NCI-H69 (cell line): Measurements from ENCODE around the gene TRAF2.
"Not testable (repeated sequence)": the region's sequence is repeated elsewhere in the genome, so short reads cannot be mapped to it uniquely, and the experiment has no call there.

ENCODE experiments used
- DNase-seq: peaks from one replicate; lab custom pipeline; 2025; lab: John Stamatoyannopoulos, UW

The TRAF2 gene, protein sequence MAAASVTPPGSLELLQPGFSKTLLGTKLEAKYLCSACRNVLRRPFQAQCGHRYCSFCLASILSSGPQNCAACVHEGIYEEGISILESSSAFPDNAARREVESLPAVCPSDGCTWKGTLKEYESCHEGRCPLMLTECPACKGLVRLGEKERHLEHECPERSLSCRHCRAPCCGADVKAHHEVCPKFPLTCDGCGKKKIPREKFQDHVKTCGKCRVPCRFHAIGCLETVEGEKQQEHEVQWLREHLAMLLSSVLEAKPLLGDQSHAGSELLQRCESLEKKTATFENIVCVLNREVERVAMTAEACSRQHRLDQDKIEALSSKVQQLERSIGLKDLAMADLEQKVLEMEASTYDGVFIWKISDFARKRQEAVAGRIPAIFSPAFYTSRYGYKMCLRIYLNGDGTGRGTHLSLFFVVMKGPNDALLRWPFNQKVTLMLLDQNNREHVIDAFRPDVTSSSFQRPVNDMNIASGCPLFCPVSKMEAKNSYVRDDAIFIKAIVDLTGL

DNA sequence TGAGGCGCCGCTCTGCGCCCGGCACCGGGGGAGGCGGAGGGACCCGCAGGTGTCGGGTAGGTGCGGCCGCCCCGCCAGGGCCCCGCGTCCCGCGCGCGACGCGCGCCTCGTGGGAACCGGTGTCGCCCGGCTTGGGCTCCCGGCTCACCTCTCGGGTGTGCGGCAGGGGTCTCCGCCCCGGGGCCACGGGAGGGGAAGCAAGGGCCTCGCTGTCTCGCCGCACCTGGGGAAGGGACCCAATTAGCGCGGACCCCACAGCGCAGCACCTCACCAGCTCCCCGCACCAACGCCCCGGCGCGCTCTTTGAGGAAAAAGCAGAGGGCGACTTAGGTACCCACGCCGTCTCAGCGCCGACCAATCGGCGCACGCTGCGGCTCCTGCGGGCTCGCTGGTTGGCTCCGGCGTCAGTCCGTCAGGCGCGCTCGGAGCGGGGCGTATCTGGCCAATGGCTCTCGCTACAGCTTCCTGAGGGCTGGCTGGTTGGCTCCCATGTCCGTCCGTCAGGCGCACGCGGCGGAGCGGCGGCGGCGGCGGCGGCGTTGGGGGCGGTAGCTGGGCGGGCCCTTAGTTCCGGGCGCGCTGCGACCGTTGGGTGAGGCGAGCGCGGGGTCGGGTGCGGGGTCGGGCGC is at the start of gene TRAF2:
Gene TRAF2, plus strand, starts transcription at position 567 of the 629 bp plus-strand sequence. CDS start 12,225 bp downstream, outside the sequence.
- DNase-seq, result peak; percentile 99

DNA sequence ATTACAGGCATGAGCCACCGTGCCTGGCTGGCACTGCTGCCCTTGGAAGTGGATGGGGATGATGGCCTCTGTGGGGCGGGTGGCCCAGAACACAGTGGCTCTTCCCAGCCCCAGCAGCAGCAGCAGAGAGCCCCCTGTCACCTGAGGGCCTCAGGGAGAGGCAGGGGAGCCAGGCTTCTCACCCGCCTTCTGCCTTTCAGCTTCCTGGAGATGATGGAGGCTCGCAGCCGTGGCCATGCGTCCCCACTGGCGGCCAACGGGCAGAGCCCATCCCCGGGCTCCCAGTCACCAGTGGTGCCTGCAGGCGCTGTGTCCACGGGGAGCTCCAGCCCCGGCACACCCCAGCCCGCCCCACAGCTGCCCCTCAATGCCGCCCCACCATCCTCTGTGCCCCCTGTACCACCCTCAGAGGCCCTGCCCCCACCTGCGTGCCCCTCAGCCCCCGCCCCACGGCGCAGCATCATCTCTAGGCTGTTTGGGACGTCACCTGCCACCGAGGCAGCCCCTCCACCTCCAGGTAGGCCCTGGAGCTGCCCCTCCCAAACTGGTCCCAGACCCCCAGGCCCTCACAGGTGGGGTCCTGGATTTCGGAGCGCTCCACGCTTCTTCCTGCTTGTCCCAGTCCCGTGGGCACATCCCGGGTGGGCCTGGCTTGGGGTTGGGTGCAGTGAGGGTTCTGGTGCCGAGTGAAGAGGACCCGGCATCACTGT is 49.0 kb upstream of the TRAF2 start:
- DNase-seq, result no peak

DNA sequence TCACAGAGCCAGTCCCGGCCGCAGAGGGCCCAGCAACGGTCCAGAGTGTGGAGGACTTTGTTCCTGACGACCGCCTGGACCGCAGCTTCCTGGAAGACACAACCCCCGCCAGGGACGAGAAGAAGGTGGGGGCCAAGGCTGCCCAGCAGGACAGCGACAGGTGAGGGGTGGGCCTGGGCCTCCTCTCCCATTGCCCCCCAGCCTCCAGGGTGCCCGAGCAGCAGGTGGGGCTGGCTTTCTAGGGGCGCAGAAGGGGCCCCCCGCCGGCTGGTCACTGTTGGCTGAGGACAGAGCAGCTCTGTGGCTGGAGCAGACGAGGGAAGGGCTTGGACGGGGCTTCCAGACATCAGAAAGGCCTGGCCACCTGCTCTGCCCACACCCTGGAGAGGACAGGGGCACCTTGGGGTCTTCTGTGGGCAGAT is 48.4 kb upstream of the TRAF2 start:
- not testable (repeated sequence) for DNase-seq

DNA sequence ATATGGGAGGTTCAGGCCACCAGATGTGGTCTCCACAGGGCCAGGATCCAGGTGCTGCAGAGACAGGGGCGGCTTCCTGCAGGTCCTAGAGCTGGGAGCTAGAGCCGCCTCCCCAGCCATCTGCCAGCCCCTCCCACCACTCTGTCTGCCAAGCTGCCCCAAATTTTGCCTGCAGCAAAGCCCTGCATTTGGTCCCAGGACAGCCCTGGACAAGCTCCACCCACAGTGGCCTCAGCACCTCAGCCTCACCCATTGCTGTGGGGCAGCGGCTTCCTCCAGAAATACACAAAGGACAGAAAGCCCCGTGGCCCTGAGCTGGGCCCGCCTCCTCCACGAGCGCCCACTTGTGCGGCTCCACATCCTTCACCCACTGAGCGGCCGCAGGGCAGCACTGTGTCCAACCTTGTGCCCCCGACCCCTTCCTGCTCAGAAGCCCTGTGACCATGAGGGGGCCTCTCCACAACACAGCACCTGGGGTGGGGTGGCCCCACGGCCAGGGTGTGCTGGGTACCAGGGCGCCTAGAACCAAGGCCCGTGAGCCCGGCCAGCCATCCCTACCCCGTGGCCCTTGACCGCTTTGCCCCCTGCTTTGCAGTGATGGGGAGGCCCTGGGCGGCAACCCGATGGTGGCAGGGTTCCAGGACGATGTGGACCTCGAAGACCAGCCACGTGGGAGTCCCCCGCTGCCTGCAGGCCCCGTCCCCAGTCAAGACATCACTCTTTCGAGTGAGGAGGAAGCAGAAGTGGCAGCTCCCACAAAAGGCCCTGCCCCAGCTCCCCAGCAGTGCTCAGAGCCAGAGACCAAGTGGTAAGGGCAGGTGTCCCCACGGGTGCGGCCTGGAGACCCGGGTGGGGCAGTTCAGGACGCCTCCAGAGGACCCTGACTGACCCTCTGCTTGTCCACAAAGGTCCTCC is 47.7 kb upstream of the TRAF2 start:
- peak; percentile 39 for DNase-seq

DNA sequence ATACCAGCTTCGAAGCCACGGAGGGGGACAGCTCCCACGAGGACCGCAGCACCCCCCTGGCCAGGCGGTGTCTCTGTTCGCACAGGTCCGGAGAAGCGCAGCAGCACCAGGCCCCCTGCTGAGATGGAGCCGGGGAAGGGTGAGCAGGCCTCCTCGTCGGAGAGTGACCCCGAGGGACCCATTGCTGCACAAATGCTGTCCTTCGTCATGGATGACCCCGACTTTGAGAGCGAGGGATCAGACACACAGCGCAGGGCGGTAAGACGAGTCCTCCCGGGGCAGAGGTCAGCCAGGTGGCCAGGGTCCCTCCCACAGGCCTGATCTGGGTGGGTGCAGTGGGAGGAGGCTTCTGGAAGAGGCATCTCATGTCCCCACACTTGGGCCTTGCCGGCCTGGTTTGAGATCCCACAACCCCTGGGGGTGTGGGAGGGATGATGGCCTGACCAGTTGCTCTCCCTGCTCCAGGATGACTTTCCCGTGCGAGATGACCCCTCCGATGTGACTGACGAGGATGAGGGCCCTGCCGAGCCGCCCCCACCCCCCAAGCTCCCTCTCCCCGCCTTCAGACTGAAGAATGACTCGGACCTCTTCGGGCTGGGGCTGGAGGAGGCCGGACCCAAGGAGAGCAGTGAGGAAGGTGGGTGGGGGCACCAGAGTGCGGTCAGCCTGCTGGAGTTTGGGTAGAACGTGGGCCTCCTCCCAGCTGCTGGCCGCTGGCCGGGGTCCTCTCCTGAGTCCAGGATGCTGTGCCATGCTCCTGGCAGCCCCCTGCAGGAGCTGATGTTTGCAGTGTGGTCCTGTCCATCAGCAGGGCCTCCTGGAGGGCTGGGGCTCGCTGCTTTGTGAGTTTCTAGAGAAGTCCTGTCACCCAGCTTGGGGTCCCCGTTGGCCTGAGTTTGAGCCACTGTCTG is 46.8 kb upstream of the TRAF2 start:
- DNase-seq, result no peak

DNA sequence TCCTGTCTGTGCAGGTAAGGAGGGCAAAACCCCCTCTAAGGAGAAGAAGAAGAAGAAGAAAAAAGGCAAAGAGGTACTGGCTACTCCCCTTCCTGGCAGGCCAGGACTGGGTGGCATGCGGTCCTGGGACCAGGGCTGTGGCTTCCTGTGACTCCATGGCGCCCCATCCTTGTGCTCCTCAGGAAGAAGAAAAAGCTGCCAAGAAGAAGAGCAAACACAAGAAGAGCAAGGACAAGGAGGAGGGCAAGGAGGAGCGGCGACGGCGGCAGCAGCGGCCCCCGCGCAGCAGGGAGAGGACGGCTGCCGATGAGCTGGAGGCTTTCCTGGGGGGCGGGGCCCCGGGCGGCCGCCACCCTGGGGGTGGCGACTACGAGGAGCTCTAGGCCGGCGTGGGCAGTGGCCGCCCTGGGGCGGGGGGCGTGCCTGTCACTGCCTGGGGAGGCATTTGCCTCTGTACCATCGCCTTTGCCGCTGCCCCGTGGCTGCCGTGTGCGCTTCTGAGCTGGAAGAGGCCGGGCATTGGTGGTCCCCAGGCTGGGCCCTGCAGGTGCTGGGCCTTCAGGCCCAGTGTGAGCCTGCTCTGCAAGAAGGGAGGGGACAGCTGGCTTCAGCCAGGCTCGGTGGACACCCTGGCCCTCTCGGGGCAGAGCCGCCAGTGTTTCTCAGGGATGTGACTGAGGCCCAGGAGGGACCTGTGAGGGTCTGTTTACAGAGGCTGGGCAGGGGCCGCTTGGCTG is 46.0 kb upstream of the TRAF2 start:
- peak; percentile 49 for DNase-seq

DNA sequence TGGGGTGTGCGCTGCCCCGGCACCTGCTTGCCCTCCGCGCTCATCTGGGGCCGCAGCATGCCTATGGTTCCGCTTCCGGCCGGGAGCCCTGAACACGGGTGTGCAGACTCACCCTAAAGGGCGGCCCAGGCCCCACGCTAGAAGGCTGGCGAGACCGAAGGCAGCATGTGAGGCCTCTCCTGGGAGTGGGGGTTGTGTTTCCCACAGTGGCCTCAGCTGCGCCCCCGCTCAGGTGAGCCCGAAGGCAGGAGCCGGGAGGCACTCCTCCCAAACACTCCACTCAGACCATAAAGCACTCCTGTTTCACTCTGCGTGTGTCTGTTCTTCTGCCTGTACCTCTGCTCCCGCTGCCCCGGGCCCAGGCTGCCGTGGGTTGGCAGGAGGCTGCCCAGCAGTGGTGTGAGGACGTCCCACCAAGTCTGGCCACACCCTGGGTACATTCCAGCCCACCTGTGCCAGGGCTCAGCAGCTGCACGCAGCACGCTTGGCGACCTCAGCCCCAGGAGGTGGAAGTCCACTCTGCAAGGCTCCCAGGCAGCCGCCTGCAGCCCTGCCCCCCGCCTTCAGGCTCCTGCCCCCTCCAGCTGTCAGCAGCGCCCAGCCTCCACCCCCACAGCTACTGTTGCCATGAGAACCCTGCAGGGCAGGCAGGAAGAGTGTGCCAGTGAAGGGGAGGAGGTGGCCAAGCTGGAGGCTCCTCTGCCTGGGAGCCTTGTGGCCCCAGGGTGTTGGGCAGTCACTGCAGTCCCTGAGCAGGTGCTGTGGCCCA is 45.3 kb upstream of the TRAF2 start:
- DNase-seq, result peak; percentile 98

DNA sequence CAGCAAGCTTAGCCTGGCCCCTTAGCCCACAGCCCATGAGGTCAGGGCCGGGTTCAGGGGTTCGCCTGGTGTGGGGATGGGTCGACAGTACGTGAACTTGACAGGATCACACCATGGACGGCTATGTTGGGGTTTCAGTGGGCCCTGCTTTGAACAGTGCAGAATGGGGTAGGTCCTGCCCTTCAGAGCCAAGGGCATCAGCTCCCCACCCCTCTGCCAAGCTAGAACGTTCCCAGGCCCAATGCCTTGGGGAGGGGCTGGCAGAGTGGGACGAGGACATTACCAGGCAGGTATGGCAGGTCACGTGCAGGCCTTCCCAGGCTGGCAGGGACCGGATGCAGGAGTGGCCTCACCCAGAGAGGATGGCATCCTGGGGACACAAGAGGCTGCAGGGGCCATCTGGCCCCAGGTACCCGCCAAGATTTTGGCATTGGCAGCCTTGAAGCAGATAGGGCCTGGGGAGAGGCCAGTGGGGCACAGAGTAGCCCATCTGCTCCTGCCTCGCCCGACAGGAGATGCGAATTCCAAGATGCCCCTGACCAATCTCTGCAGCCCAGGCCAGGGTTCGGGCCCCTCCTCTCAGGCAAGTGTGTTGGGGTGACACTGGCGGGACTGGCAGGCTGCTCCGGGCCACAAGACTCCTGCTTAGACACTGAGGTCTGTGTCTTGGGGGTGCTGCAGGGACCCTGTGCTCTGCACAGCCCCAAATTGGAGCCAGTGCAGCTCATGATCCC is 44.5 kb upstream of the TRAF2 start:
- peak; percentile 87 for DNase-seq

DNA sequence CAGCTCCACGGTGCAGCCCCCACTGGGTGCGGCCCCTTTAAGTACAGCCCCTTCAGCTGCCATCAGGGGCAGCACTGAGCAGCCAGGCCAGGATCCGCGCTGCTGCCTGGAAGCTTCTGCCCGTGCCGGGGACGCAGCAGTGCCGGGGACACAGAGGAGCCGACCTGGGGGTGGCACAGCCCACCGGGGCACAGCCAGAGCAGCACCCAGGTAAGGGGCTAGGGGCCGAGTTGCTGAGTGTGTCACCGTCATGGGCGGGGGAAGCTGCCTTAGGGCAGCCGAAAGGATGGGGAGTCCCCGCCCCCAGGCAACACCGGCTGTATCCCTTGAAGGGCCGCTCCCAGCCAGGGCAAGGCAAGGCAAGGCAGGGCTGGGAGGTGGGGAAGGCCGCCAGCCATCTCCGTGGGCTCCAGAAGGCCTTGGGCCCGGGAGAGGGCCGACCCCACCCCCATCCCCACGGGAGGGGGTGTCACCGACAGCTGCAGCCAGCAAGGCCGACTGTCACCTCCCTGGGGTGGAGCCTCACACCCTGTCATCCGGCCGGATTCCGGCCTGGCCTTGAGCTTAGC is 43.9 kb upstream of the TRAF2 start, which contains the start of gene AJM1:
Gene AJM1, plus strand, starts transcription at position 99 of the 569 bp plus-strand sequence. CDS start 1,937 bp downstream, outside the sequence.
- peak; percentile 86 for DNase-seq

DNA sequence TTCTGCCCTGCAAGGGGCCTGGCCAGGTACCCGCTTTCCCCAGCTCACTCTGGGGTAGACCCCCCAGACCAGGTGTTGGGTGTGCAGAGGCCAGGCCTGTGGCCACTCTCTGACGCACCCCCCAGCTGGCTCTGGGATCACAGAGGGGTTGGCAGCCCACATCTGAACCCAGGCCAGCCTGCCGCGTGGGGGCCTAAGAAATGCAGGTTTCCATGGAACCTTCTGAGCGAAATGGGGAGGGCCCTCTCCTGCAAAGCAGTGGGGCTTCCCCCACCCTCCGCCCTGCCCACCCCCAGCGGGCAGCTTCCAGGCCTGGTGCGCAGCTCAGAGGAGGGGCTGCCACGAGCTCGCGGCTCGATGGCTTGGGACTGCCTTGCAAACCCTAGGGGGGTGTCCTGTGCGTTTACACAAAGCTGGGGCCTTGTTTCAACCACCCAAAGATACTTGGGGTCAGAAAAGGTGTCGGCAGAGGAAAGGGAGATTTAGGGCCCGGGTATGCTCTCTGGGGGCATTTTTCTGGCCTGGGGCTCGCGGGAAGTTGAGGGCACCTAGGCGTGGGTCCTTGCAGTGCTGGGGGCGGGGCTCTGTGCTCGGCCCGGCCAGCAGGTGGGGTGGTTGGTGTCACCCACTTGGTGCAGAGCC is 43.0 kb upstream of the TRAF2 start:
- DNase-seq, result peak; percentile 45

DNA sequence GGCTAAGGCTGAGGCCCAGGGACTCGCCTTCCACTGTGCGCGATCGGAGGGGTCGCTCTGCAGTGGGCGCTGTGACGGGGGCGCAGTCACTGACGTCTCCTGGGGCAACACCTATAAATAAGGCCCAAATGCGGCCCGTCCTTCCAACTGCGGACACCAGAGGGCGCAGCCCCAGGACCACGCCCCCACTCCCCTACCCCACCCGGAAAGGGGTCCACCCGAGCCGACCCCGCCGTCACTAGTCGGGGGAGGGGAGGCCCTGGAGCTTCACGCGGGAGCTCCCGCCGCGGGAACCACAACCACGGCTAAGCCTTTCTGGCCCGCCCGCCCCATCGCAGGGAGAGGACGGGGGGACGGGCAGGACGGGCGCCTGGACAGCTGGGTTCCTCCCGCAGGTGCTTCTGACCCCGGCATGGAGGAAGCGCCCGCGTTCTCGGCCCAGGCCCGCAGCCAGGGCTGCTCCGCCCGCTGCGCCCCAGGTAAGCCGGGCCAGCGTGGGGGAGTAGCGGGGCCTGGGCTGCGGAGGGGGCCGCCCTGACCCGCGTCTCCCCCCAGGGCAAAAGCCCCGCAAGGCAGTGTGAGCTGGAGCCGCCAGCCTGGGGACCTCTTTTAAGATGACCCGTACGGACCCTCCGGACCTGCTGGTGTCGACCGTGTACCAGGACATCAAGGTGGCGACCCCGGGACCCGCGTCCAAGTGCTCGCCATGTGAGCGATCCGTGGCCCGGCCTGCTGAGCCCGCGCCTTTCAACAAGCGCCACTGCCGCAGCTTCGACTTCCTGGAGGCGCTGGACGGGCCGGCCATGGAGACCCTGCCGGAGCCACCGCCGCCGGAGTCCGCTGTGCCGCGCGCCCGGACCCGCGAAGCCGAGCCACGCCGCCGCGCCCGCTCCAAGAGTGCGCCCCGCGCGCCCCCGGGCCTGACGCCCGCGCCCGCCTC is 42.2 kb upstream of the TRAF2 start:
- peak; percentile 40 for DNase-seq

DNA sequence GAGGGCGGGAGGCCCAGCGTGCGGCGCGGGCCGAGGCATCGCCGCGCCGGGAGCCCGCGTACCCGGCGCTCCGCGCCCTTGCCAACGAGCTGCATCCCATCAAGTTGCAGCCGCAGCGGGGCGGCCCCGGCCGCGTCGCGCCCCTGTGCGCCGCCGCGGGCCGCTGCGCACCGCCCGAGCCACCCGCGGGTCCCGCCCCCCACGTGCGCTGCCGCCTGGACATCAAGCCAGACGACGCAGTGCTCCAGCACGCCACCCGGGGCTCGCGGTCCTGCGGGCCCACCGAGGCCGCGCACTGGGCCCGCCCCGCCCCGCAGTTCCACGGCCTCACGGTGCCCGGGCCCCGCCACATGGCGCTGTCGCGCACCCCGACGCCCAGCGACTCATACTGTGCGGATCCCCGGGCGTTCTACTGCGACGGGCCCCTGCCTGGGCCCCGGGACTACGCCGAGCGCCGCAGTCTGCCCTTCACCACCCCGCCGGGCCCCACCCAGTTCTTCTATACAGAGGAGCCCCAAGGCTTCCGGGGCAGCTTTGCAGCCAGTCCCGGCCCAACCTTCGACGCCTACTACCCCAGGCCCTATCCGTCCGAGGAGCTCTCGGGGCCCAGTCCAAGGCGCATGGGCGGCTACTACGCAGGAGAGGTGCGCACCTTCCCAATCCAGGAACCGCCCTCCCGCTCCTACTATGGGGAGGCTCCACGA is 41.4 kb upstream of the TRAF2 start:
- DNase-seq, result no peak

DNA sequence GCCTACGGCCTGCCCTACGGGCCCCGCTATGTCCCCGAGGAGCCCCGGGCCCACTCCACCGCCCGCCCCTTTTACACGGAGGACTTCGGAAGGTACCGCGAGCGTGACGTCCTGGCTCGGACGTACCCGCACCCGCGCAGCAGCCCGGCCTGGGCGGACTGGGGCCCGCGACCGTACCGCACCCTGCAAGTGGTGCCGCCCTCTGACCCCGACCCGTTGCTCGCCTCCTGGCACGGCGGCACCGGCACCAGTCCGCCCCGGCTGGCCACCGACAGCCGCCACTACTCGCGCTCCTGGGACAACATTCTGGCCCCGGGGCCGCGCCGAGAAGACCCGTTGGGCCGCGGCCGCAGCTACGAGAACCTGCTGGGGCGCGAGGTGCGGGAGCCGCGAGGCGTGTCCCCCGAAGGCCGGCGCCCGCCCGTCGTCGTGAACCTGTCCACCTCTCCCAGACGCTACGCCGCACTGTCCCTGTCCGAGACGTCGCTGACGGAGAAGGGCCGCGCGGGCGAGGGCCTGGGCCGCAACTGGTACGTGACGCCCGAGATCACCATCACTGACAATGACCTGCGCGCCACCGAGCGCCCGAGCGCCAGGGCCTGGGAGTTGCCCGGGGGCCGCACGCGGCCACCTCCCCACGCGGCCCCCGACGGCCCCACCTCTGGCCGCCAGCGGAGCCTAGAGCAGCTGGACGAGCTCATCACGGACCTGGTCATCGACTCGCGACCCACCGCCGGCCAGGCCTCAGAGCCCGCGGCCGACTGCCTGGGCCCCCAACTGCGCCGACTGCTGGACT is 40.7 kb upstream of the TRAF2 start:
- no peak for DNase-seq

DNA sequence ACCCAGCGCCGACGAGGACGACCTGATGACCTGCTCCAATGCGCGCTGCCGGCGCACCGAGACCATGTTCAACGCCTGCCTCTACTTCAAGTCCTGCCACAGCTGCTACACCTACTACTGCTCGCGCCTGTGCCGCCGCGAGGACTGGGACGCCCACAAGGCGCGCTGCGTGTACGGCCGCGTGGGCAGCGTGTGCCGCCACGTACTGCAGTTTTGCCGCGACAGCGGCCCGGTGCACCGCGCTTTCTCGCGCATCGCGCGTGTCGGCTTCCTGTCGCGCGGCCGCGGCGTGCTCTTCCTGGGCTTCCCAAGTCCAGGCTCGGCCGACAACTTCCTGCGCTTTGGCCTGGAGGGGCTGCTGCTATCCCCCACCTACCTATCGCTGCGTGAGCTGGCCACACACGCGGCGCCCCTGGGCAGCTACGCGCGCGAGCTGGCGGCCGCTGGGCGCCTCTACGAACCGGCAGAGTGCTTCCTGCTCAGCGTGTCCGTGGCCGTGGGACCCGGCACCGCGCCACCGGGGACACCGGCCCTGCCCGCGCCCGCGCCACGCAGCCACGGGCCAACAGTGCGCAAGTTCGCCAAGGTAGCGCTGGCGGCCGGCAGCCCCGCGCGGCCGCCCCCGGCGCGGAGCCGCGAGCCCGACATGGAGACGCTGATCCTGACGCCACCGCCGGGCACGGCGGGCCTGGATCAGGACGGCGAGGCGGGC is 39.8 kb upstream of the TRAF2 start:
- DNase-seq, result no peak
